ENCODE data around the gene SLC6A19.

The SLC6A19 gene

GRCh38 chr5:1180841-1181271, 20.5 kb upstream of the SLC6A19 start:
- WGBS (ENCODE audit: extremely low coverage, insufficient coverage, low lambda C conversion rate), result no CpG with 5 or more reads among the region's 20 CpGs
- H2BK15ac ChIP-seq (replicated peaks; ENCODE audit: low read depth), result no peak overlapping the region
- no peaks in the 10 kb centered on the region for H3K79me1 ChIP-seq (ENCODE audit: low read length)
- no peak for DNase-seq
- H3K56ac ChIP-seq (ENCODE audit: low read length), result no peak overlapping the region
- no peak overlapping the region for H2BK5ac ChIP-seq (ENCODE audit: low read length)
- H4K8ac ChIP-seq (ENCODE audit: low read depth, low read length), result no peak overlapping the region
- H3K4me2 ChIP-seq (ENCODE audit: low read length), result no peak overlapping the region
- H3K4ac ChIP-seq (ENCODE audit: low read depth, low read length), result no peak overlapping the region
- H3K9ac ChIP-seq (ENCODE audit: low read length), result no peak overlapping the region
- no peak overlapping the region for H3K23ac ChIP-seq (ENCODE audit: low read length)
- H3K27me3 ChIP-seq (ENCODE audit: insufficient read depth, low read length, poor library complexity), result no peaks in the 10 kb centered on the region
- no peaks in the 10 kb centered on the region for H3K36me3 ChIP-seq (ENCODE audit: control insufficient read depth, insufficient read depth, low read length)
- H2AK5ac ChIP-seq (ENCODE audit: low read length), result no peak overlapping the region
- H2BK120ac ChIP-seq (ENCODE audit: low read depth, low read length), result no peak overlapping the region
- H3K18ac ChIP-seq (ENCODE audit: low read length), result no peak overlapping the region
- H4K5ac ChIP-seq (ENCODE audit: low read length), result no peak overlapping the region
- no peaks in the 10 kb centered on the region for H3K79me2 ChIP-seq (ENCODE audit: control insufficient read depth, insufficient read depth, low read length)
- H3K27ac ChIP-seq (ENCODE audit: low read depth, low read length), result no peak overlapping the region
- H3K4me3 ChIP-seq (ENCODE audit: low read length), result no peak overlapping the region
- no peaks in the 10 kb centered on the region for H3K4me1 ChIP-seq (ENCODE audit: control insufficient read depth, low read depth, low read length)

- H3K18ac ChIP-seq (ENCODE audit: low read length), result no peak overlapping the region
- H3K36me3 ChIP-seq (ENCODE audit: control insufficient read depth, insufficient read depth, low read length), result no peaks in the 10 kb centered on the region
- WGBS (ENCODE audit: extremely low coverage, insufficient coverage, low lambda C conversion rate), result no CpG with 5 or more reads among the region's 27 CpGs
- no peaks in the 10 kb centered on the region for H3K79me1 ChIP-seq (ENCODE audit: low read length)
- H3K4ac ChIP-seq (ENCODE audit: low read depth, low read length), result no peak overlapping the region
- H3K27me3 ChIP-seq (ENCODE audit: insufficient read depth, low read length, poor library complexity), result no peaks in the 10 kb centered on the region
- no peak overlapping the region for H3K27ac ChIP-seq (ENCODE audit: low read depth, low read length)
- no peak overlapping the region for H2BK120ac ChIP-seq (ENCODE audit: low read depth, low read length)
- no peak overlapping the region for H3K4me3 ChIP-seq (ENCODE audit: low read length)
- no peak for DNase-seq
- no peaks in the 10 kb centered on the region for H3K79me2 ChIP-seq (ENCODE audit: control insufficient read depth, insufficient read depth, low read length)
- H3K9ac ChIP-seq (ENCODE audit: low read length), result no peak overlapping the region
- no peaks in the 10 kb centered on the region for H3K4me1 ChIP-seq (ENCODE audit: control insufficient read depth, low read depth, low read length)
- H4K5ac ChIP-seq (ENCODE audit: low read length), result no peak overlapping the region
- no peak overlapping the region for H4K8ac ChIP-seq (ENCODE audit: low read depth, low read length)
- no peak overlapping the region for H3K56ac ChIP-seq (ENCODE audit: low read length)
- H3K4me2 ChIP-seq (ENCODE audit: low read length), result no peak overlapping the region
- no peak overlapping the region for H2BK15ac ChIP-seq (replicated peaks; ENCODE audit: low read depth)
- H2AK5ac ChIP-seq (ENCODE audit: low read length), result no peak overlapping the region
- H2BK5ac ChIP-seq (ENCODE audit: low read length), result no peak overlapping the region
- H3K23ac ChIP-seq (ENCODE audit: low read length), result no peak overlapping the region
Measured at GRCh38 chr5:1181451-1182359, 19.7 kb upstream of the SLC6A19 start.

- no peak overlapping the region for H3K27ac ChIP-seq (ENCODE audit: low read depth, low read length)
- H4K5ac ChIP-seq (ENCODE audit: low read length), result no peak overlapping the region
- no peak overlapping the region for H3K9ac ChIP-seq (ENCODE audit: low read length)
- no peak overlapping the region for H3K4ac ChIP-seq (ENCODE audit: low read depth, low read length)
- H3K56ac ChIP-seq (ENCODE audit: low read length), result no peak overlapping the region
- no peak overlapping the region for H3K18ac ChIP-seq (ENCODE audit: low read length)
- no peak overlapping the region for H4K8ac ChIP-seq (ENCODE audit: low read depth, low read length)
- no peaks in the 10 kb centered on the region for H3K4me1 ChIP-seq (ENCODE audit: control insufficient read depth, low read depth, low read length)
- no peak overlapping the region for H3K4me3 ChIP-seq (ENCODE audit: low read length)
- no peaks in the 10 kb centered on the region for H3K79me1 ChIP-seq (ENCODE audit: low read length)
- DNase-seq, result no peak
- H3K23ac ChIP-seq (ENCODE audit: low read length), result no peak overlapping the region
- H2BK5ac ChIP-seq (ENCODE audit: low read length), result no peak overlapping the region
- H2BK120ac ChIP-seq (ENCODE audit: low read depth, low read length), result no peak overlapping the region
- no peak overlapping the region for H3K4me2 ChIP-seq (ENCODE audit: low read length)
- H3K79me2 ChIP-seq (ENCODE audit: control insufficient read depth, insufficient read depth, low read length), result no peaks in the 10 kb centered on the region
- H3K27me3 ChIP-seq (ENCODE audit: insufficient read depth, low read length, poor library complexity), result no peaks in the 10 kb centered on the region
- H3K36me3 ChIP-seq (ENCODE audit: control insufficient read depth, insufficient read depth, low read length), result no peaks in the 10 kb centered on the region
- H2BK15ac ChIP-seq (replicated peaks; ENCODE audit: low read depth), result no peak overlapping the region
- H2AK5ac ChIP-seq (ENCODE audit: low read length), result no peak overlapping the region
- WGBS (ENCODE audit: extremely low coverage, insufficient coverage, low lambda C conversion rate), result no CpG with 5 or more reads among the region's 7 CpGs
Measured at GRCh38 chr5:1182360-1182632, 19.1 kb upstream of the SLC6A19 start.

GRCh38 chr5:1182633-1183423, 18.6 kb upstream of the SLC6A19 start:
- no CpG with 5 or more reads among the region's 31 CpGs for WGBS (ENCODE audit: extremely low coverage, insufficient coverage, low lambda C conversion rate)
- no peak overlapping the region for H3K4ac ChIP-seq (ENCODE audit: low read depth, low read length)
- no peaks in the 10 kb centered on the region for H3K36me3 ChIP-seq (ENCODE audit: control insufficient read depth, insufficient read depth, low read length)
- no peak overlapping the region for H3K18ac ChIP-seq (ENCODE audit: low read length)
- no peak for DNase-seq
- no peak overlapping the region for H4K8ac ChIP-seq (ENCODE audit: low read depth, low read length)
- H3K27me3 ChIP-seq (ENCODE audit: insufficient read depth, low read length, poor library complexity), result no peaks in the 10 kb centered on the region
- H2BK5ac ChIP-seq (ENCODE audit: low read length), result no peak overlapping the region
- H2BK15ac ChIP-seq (replicated peaks; ENCODE audit: low read depth), result no peak overlapping the region
- H3K79me2 ChIP-seq (ENCODE audit: control insufficient read depth, insufficient read depth, low read length), result no peaks in the 10 kb centered on the region
- H2BK120ac ChIP-seq (ENCODE audit: low read depth, low read length), result no peak overlapping the region
- no peak overlapping the region for H4K5ac ChIP-seq (ENCODE audit: low read length)
- H3K4me2 ChIP-seq (ENCODE audit: low read length), result no peak overlapping the region
- H3K23ac ChIP-seq (ENCODE audit: low read length), result no peak overlapping the region
- H3K4me3 ChIP-seq (ENCODE audit: low read length), result no peak overlapping the region
- no peak overlapping the region for H2AK5ac ChIP-seq (ENCODE audit: low read length)
- H3K4me1 ChIP-seq (ENCODE audit: control insufficient read depth, low read depth, low read length), result no peaks in the 10 kb centered on the region
- no peaks in the 10 kb centered on the region for H3K79me1 ChIP-seq (ENCODE audit: low read length)
- H3K9ac ChIP-seq (ENCODE audit: low read length), result no peak overlapping the region
- no peak overlapping the region for H3K27ac ChIP-seq (ENCODE audit: low read depth, low read length)
- no peak overlapping the region for H3K56ac ChIP-seq (ENCODE audit: low read length)

- Histone ChIP-seq H3K4me3 (ENCODE audit: low read length) (no peak overlapping the region), H4K5ac (ENCODE audit: low read length) (no peak overlapping the region), H3K79me1 (ENCODE audit: low read length) (no peaks in the 10 kb centered on the region), H2BK5ac (ENCODE audit: low read length) (no peak overlapping the region), H3K4me2 (ENCODE audit: low read length) (no peak overlapping the region), H3K23ac (ENCODE audit: low read length) (no peak overlapping the region), H3K56ac (ENCODE audit: low read length) (no peak overlapping the region), H2BK120ac (ENCODE audit: low read depth, low read length) (no peak overlapping the region), H3K18ac (ENCODE audit: low read length) (no peak overlapping the region), H2AK5ac (ENCODE audit: low read length) (no peak overlapping the region), H3K27me3 (ENCODE audit: insufficient read depth, low read length, poor library complexity) (no peaks in the 10 kb centered on the region), H3K9ac (ENCODE audit: low read length) (no peak overlapping the region), H4K8ac (ENCODE audit: low read depth, low read length) (no peak overlapping the region), H3K79me2 (ENCODE audit: control insufficient read depth, insufficient read depth, low read length) (no peaks in the 10 kb centered on the region), H2BK15ac (replicated peaks; ENCODE audit: low read depth) (no peak overlapping the region), H3K4me1 (ENCODE audit: control insufficient read depth, low read depth, low read length) (no peaks in the 10 kb centered on the region), H3K4ac (ENCODE audit: low read depth, low read length) (no peak overlapping the region), H3K27ac (ENCODE audit: low read depth, low read length) (no peak overlapping the region), H3K36me3 (ENCODE audit: control insufficient read depth, insufficient read depth, low read length) (no peaks in the 10 kb centered on the region)
- no peak for DNase-seq
- WGBS (ENCODE audit: extremely low coverage, insufficient coverage, low lambda C conversion rate), result no CpG with 5 or more reads among the region's 18 CpGs
Measured at GRCh38 chr5:1183424-1184162, 17.8 kb upstream of the SLC6A19 start.

All from mesendoderm (in vitro differentiated cells).